Esophagus muscularis mucosa (tissue), 3 donors: ENCODE results near the gene POLR3A.

Experiments used
- CTCF ChIP-seq, 3 experiments: fragments of 200-600 bp in 2 of 3; fragments of 450-650 bp in 1 of 3; sonication (generic) in 2 of 3; IDR thresholded peaks; one replicate each; pipeline ENCODE4 v1.5.1; 2017 to 2019; ENCODE audit warnings: antibody characterized with exemption in 3 of 3, mild to moderate bottlenecking in 2 of 3, moderate library complexity in 1 of 3
- EP300 ChIP-seq: sonication (generic); formaldehyde crosslinking; IDR thresholded peaks from one replicate; pipeline ENCODE4 v1.6.1; 2017; ENCODE audit warnings: antibody characterized with exemption

- TF ChIP-seq CTCF (IDR thresholded peaks at IDR 0.05) (no peak), EP300 (no peak)
Observed at GRCh38 chr10:78025685-78026364, 3.5 kb downstream of the POLR3A start.
